ENCODE results near the gene RAB40C.

- no peak for TF ChIP-seq SIN3A (IDR thresholded peaks at IDR 0.05; ENCODE audit: borderline replicate concordance, insufficient read depth, low read length)
- TF ChIP-seq TAF1 (IDR thresholded peaks at IDR 0.05; ENCODE audit: borderline replicate concordance, insufficient read depth, low read length): no peak
- TF ChIP-seq REST (IDR thresholded peaks at IDR 0.05; ENCODE audit: insufficient read depth in 1 of 2, low read depth in 2 of 2, low read length in 2 of 2): no peak
Measured at GRCh38 chr16:598823-599739, 9.2 kb downstream of the RAB40C start.
